ENCODE data around the gene FGF14. TPM values are rescaled to one million over a fixed set of nuclear protein-coding genes. Genes with fewer than 3 reads are reported as not detected.

Gene FGF14
- total RNA-seq, 2 donors from 2014 or later = 0.14 TPM

DNA sequence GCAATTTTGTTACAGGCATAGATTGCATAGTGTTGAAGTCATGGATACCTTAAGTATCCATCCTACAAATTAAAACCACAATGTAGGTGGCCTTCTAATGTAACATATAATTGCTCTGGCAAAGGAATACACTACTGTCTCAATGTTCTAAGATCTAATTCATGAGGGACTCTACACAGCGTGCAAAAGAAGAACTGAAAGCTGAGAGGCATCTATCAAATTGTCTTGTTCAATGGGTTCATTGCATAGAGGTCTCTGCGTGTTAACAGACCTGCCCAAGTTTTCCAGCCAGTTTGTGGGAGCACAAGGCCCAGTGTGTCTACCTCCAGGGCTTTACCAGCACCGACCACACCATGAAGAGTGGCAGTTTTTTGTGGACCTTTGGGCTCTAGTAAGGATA is 498.0 kb downstream of the FGF14 start:
- no peak for DNase-seq (ENCODE audit: low spot score)
- no peak overlapping the region for H3K4me3 ChIP-seq
- H3K4me1 ChIP-seq (ENCODE audit: control insufficient read depth in 1 of 2, low read depth in 2 of 2) = no peaks in the 10 kb centered on the region

DNA sequence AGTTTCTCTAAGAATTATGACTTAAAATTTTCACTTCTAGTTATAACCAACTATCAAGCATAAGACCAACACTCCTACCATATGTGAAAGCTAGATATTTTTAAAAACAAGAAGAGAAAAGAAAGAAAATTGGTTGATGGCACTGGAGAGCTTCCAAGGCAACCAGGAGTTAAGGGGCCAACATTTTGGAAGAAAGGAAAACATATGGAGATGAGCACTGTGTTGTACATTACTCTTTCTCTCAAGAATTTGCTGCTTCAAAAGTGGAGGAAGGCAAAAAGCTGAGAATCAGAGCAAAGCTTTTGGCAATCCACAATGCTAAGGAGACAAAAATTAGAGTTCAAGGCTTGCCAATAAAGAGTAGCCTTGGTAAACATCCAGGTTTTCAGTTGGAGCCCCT is 503.2 kb downstream of the FGF14 start:
- DNase-seq (ENCODE audit: low spot score) (no peak), ATAC-seq (ENCODE audit: insufficient number of reproducible peaks, low FRiP score, low read depth) (no peak)
- H3K27me3 ChIP-seq (replicated peaks; ENCODE audit: insufficient read depth) = no peaks in the 10 kb centered on the region
- TF ChIP-seq CTCF (IDR thresholded peaks at IDR 0.05) = no peak
- H3K4me3 ChIP-seq = no peak overlapping the region
- no peaks in the 10 kb centered on the region for H3K9me3 ChIP-seq
- H3K27ac ChIP-seq = no peak overlapping the region
- no peaks in the 10 kb centered on the region for H3K4me1 ChIP-seq (ENCODE audit: control insufficient read depth in 1 of 2, low read depth in 2 of 2)
- H3K36me3 ChIP-seq = no peaks in the 10 kb centered on the region

More for the DNA sequence above, 498.0 kb downstream of the FGF14 start:
- no peaks in the 10 kb centered on the region for H3K27me3 ChIP-seq (replicated peaks; ENCODE audit: insufficient read depth)
- H3K9me3 ChIP-seq = no peaks in the 10 kb centered on the region
- H3K36me3 ChIP-seq = no peaks in the 10 kb centered on the region
- ATAC-seq (ENCODE audit: insufficient number of reproducible peaks, low FRiP score, low read depth) = no peak
- no peak for TF ChIP-seq CTCF (IDR thresholded peaks at IDR 0.05)
- no peak overlapping the region for H3K27ac ChIP-seq

DNA sequence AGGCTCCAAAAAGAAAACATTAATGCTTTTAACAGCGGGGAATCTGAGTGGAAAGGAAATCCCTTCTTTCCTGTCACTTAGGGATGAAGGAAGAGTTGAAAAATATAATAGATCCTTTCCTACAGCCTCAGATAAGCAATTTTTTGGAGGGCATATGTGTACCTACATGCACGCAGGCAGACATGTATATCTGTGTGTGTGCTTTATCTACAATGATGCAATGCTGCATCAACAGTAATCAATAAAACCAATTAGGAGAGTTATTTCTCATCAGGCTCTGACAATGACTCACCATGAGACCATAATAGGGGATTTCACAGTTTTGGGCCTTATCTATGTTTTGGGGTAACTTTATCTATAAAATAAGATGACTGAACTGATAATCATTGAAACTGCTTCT is 505.3 kb downstream of the FGF14 start:
- DNase-seq (ENCODE audit: low spot score) (no peak), ATAC-seq (ENCODE audit: insufficient number of reproducible peaks, low FRiP score, low read depth) (no peak)
- Histone ChIP-seq H3K27ac (no peak overlapping the region), H3K4me1 (ENCODE audit: control insufficient read depth in 1 of 2, low read depth in 2 of 2) (no peaks in the 10 kb centered on the region), H3K4me3 (no peak overlapping the region), H3K9me3 (no peaks in the 10 kb centered on the region), H3K36me3 (no peaks in the 10 kb centered on the region), H3K27me3 (replicated peaks; ENCODE audit: insufficient read depth) (no peaks in the 10 kb centered on the region)
- TF ChIP-seq CTCF (IDR thresholded peaks at IDR 0.05) = no peak

- no peaks in the 10 kb centered on the region for H3K27me3 ChIP-seq (replicated peaks; ENCODE audit: insufficient read depth)
- H3K4me1 ChIP-seq (ENCODE audit: control insufficient read depth in 1 of 2, low read depth in 2 of 2) = no peaks in the 10 kb centered on the region
- DNase-seq (ENCODE audit: low spot score) (no peak), ATAC-seq (ENCODE audit: insufficient number of reproducible peaks, low FRiP score, low read depth) (no peak)
- H3K9me3 ChIP-seq = no peaks in the 10 kb centered on the region
- H3K4me3 ChIP-seq = no peak overlapping the region
- H3K27ac ChIP-seq = no peak overlapping the region
- H3K36me3 ChIP-seq = no peaks in the 10 kb centered on the region
- TF ChIP-seq CTCF (IDR thresholded peaks at IDR 0.05) = no peak
These were observed 508.8 kb downstream of the FGF14 start for GRCh38 chr13:101893021-101893420.

GRCh38 chr13:101892296-101892695 is 509.6 kb downstream of the FGF14 start:
- H3K36me3 ChIP-seq = no peaks in the 10 kb centered on the region
- ATAC-seq (ENCODE audit: insufficient number of reproducible peaks, low FRiP score, low read depth) (no peak), DNase-seq (ENCODE audit: low spot score) (no peak)
- no peaks in the 10 kb centered on the region for H3K9me3 ChIP-seq
- no peak overlapping the region for H3K4me3 ChIP-seq
- H3K27ac ChIP-seq = no peak overlapping the region
- H3K4me1 ChIP-seq (ENCODE audit: control insufficient read depth in 1 of 2, low read depth in 2 of 2) = no peaks in the 10 kb centered on the region
- TF ChIP-seq CTCF (IDR thresholded peaks at IDR 0.05) = no peak
- H3K27me3 ChIP-seq (replicated peaks; ENCODE audit: insufficient read depth) = no peaks in the 10 kb centered on the region
